ENCODE data around the gene CPLANE2.
"Not testable (repeated sequence)": the region's sequence is repeated elsewhere in the genome, so short reads cannot be mapped to it uniquely, and the experiment has no call there.

Gene CPLANE2

GRCh38 chr1:16236511-16237342, at the start of gene CPLANE2:
TSS of gene CPLANE2 (minus strand) at chr1:16237183. CDS start at chr1:16236742, 441 bp downstream.
- peak; percentile 79 to 84 for ATAC-seq

- no peak for ATAC-seq
Observed at GRCh38 chr1:16286122-16286521, 49.1 kb upstream of the CPLANE2 start.

- no peak for ATAC-seq
Observed at GRCh38 chr1:16281765-16282164, 44.8 kb upstream of the CPLANE2 start.

GRCh38 chr1:16279186-16279585, 42.2 kb upstream of the CPLANE2 start:
- no peak for ATAC-seq

- ATAC-seq = no peak
Observed at GRCh38 chr1:16276302-16277030, 39.5 kb upstream of the CPLANE2 start.

GRCh38 chr1:16275591-16275990, 38.6 kb upstream of the CPLANE2 start:
- ATAC-seq = no peak

- ATAC-seq = no peak
Observed at GRCh38 chr1:16267690-16268180, 30.8 kb upstream of the CPLANE2 start.

- no peak for ATAC-seq
Observed at GRCh38 chr1:16266411-16267118, 29.6 kb upstream of the CPLANE2 start.

GRCh38 chr1:16262067-16262466, 25.1 kb upstream of the CPLANE2 start:
- ATAC-seq = no peak

- ATAC-seq = no peak
Observed at GRCh38 chr1:16260814-16261213, 23.8 kb upstream of the CPLANE2 start.

GRCh38 chr1:16258591-16259135, 21.7 kb upstream of the CPLANE2 start:
- ATAC-seq = no peak

- ATAC-seq = no peak
Observed at GRCh38 chr1:16257968-16258367, 21.0 kb upstream of the CPLANE2 start.

GRCh38 chr1:16257556-16257955, 20.6 kb upstream of the CPLANE2 start:
- not testable (repeated sequence) for ATAC-seq

- ATAC-seq = no peak
Observed at GRCh38 chr1:16256478-16256877, 19.5 kb upstream of the CPLANE2 start.

GRCh38 chr1:16254263-16254928, 17.4 kb upstream of the CPLANE2 start:
- no peak for ATAC-seq

GRCh38 chr1:16253332-16253922, 16.4 kb upstream of the CPLANE2 start:
- no peak for ATAC-seq

- ATAC-seq = no peak
Observed at GRCh38 chr1:16252912-16253311, 15.9 kb upstream of the CPLANE2 start.

- no peak for ATAC-seq
Observed at GRCh38 chr1:16251381-16251780, 14.4 kb upstream of the CPLANE2 start.

- ATAC-seq = no peak
Observed at GRCh38 chr1:16250524-16251251, 13.7 kb upstream of the CPLANE2 start.

GRCh38 chr1:16249596-16250241, 12.7 kb upstream of the CPLANE2 start:
- no peak for ATAC-seq
